ENCODE measurements around the gene TIMM44.

GRCh38 chr19:7962644-7963268 lies 19.3 kb upstream of the TIMM44 start:
- TF ChIP-seq CTCF (IDR thresholded peaks at IDR 0.05; ENCODE audit: low read depth, low read length), result no peak
- TF ChIP-seq MYC (IDR thresholded peaks at IDR 0.05; ENCODE audit: low read depth, low read length), result no peak
- TF ChIP-seq POLR2A (IDR thresholded peaks at IDR 0.05; ENCODE audit: extremely low read depth, insufficient read length), result no peak
- TF ChIP-seq MAX (IDR thresholded peaks at IDR 0.05; ENCODE audit: low read depth, low read length), result no peak
